ENCODE results near the gene TBL1X.

TBL1X gene

DNA sequence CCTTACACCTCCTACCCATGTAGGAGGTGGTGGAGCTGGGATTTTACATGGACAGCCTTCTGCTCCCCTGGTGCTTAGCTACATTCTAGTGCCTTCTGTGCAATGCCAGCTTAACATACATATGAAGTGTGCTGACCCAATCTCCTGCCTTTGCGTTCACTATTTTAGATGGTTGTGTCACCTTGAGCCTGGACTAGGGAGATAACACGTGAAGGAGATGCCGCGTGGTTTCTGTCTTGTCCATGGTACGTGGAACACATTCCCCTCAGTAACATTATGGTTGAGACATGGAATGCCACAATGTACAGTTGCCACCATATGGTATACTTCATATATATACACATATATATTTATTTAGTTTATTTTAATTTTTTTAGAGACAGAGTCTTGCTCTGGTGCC lies 54.0 kb downstream of the TBL1X start:
- H3K27me3 ChIP-seq (ENCODE audit: control insufficient read depth in 1 of 2, insufficient read depth in 2 of 2, low read length in 2 of 2) = peaks cover 0 to 5% of the 10 kb centered on the region in 2 donors
- H3K27ac ChIP-seq (ENCODE audit: low read length) = no peak overlapping the region
- no peaks in the 10 kb centered on the region for H3K36me3 ChIP-seq (ENCODE audit: control insufficient read depth in 2 of 2, insufficient read depth in 2 of 2, low read length in 2 of 2)
- no peak overlapping the region for H3K9ac ChIP-seq (ENCODE audit: low read length in 2 of 2)
- no peak overlapping the region for H3K4me3 ChIP-seq (ENCODE audit: low read length in 2 of 2)
- peaks cover 16% of the 10 kb centered on the region for H3K4me1 ChIP-seq (ENCODE audit: control insufficient read depth, insufficient read depth, low read length)
- no peaks in the 10 kb centered on the region for H3K9me3 ChIP-seq (ENCODE audit: control insufficient read depth in 2 of 2, low read length in 2 of 2)

DNA sequence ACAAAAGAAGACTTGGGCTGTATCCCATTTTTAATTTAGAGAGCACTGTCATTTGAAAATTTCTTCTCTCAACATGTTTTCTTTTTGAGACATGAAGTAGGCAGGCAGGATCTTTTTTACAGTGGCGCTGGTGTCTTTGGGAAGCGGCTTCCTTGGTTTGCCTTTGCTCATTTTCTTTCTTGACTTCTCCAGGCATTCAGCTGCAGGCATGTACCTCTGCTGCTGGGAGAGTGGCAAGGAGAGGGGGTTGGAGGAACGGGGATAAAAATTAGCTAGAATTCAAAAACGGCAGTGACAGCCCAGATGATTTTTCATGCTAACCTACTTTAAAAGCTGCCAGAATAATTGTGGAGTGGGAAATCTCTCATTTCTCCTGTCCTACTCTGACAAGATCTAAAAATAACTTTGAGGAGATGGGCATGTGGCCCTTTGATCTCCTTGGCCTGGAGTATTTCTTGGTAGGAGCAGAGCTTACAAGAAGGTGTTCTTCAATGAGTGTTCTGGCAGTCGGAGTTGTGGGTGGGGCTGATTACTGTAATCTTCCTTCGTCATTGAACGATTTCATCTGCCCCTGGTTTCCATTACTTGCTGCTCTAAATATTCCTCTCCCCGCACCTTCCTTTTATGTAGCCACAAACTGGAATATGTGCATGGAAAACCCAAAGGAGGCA lies 54.8 kb downstream of the TBL1X start:
- H3K9me3 ChIP-seq (ENCODE audit: control insufficient read depth in 2 of 2, low read length in 2 of 2) = no peaks in the 10 kb centered on the region
- no peaks in the 10 kb centered on the region for H3K36me3 ChIP-seq (ENCODE audit: control insufficient read depth in 2 of 2, insufficient read depth in 2 of 2, low read length in 2 of 2)
- peak overlapping the region in 1 of 2 donors; percentile 11 for H3K4me3 ChIP-seq (ENCODE audit: low read length in 2 of 2)
- H3K4me1 ChIP-seq (ENCODE audit: control insufficient read depth, insufficient read depth, low read length) = peaks cover 16% of the 10 kb centered on the region
- H3K9ac ChIP-seq (ENCODE audit: low read length in 2 of 2) = peak overlapping the region in 1 of 2 donors; percentile 53
- peak overlapping the region; percentile 41 for H3K27ac ChIP-seq (ENCODE audit: low read length)
- peaks cover 0 to 5% of the 10 kb centered on the region in 2 donors for H3K27me3 ChIP-seq (ENCODE audit: control insufficient read depth in 1 of 2, insufficient read depth in 2 of 2, low read length in 2 of 2)

GRCh38 chrX:9520217-9520590 lies 55.3 kb downstream of the TBL1X start:
- no peak overlapping the region for H3K27ac ChIP-seq (ENCODE audit: low read length)
- peaks cover 13% of the 10 kb centered on the region for H3K4me1 ChIP-seq (ENCODE audit: control insufficient read depth, insufficient read depth, low read length)
- H3K4me3 ChIP-seq (ENCODE audit: low read length in 2 of 2) = no peak overlapping the region
- no peaks in the 10 kb centered on the region for H3K9me3 ChIP-seq (ENCODE audit: control insufficient read depth in 2 of 2, low read length in 2 of 2)
- H3K27me3 ChIP-seq (ENCODE audit: control insufficient read depth in 1 of 2, insufficient read depth in 2 of 2, low read length in 2 of 2) = peaks cover 0 to 5% of the 10 kb centered on the region in 2 donors
- no peak overlapping the region for H3K9ac ChIP-seq (ENCODE audit: low read length in 2 of 2)
- no peaks in the 10 kb centered on the region for H3K36me3 ChIP-seq (ENCODE audit: control insufficient read depth in 2 of 2, insufficient read depth in 2 of 2, low read length in 2 of 2)

- peaks cover 18% of the 10 kb centered on the region for H3K4me1 ChIP-seq (ENCODE audit: control insufficient read depth, insufficient read depth, low read length)
- no peak overlapping the region for H3K4me3 ChIP-seq (ENCODE audit: low read length in 2 of 2)
These were observed 57.7 kb downstream of the TBL1X start for GRCh38 chrX:9522378-9523155.

GRCh38 chrX:9525511-9526248 lies 60.8 kb downstream of the TBL1X start:
- H3K9me3 ChIP-seq (ENCODE audit: control insufficient read depth in 2 of 2, low read length in 2 of 2) = no peaks in the 10 kb centered on the region
- H3K27me3 ChIP-seq (ENCODE audit: control insufficient read depth in 1 of 2, insufficient read depth in 2 of 2, low read length in 2 of 2) = peaks cover 0 to 8% of the 10 kb centered on the region in 2 donors
- no peak overlapping the region for H3K27ac ChIP-seq (ENCODE audit: low read length)
- H3K4me1 ChIP-seq (ENCODE audit: control insufficient read depth, insufficient read depth, low read length) = peaks cover 6% of the 10 kb centered on the region
- H3K4me3 ChIP-seq (ENCODE audit: low read length in 2 of 2) = peak overlapping the region in 1 of 2 donors; percentile 17
- no peak overlapping the region for H3K9ac ChIP-seq (ENCODE audit: low read length in 2 of 2)
- no peaks in the 10 kb centered on the region for H3K36me3 ChIP-seq (ENCODE audit: control insufficient read depth in 2 of 2, insufficient read depth in 2 of 2, low read length in 2 of 2)

More at GRCh38 chrX:9522378-9523155, 57.7 kb downstream of the TBL1X start:
- Histone ChIP-seq H3K27me3 (ENCODE audit: control insufficient read depth in 1 of 2, insufficient read depth in 2 of 2, low read length in 2 of 2) (peaks cover 0 to 5% of the 10 kb centered on the region in 2 donors), H3K36me3 (ENCODE audit: control insufficient read depth in 2 of 2, insufficient read depth in 2 of 2, low read length in 2 of 2) (no peaks in the 10 kb centered on the region), H3K27ac (ENCODE audit: low read length) (no peak overlapping the region), H3K9me3 (ENCODE audit: control insufficient read depth in 2 of 2, low read length in 2 of 2) (no peaks in the 10 kb centered on the region), H3K9ac (ENCODE audit: low read length in 2 of 2) (no peak overlapping the region)

DNA sequence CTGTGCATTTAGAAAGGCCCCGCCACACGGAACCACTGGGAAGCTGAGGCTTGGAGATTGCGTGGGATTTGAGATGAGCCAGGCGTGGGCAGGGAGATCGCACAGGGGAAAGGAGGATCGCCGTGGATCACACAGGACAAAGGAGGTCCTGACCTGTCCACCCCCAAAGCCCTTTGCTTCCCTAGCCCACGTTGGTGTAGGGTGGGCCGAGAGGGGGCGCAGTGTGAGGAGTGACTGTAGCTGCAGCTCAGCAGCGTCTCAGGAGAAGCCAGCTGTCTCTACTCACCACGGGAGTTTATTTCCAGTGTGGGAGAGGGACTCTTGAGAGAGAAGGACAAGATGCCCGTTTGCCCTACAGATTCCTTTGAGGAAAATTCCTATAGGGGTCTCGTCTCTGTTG lies 62.1 kb downstream of the TBL1X start:
- Histone ChIP-seq H3K27ac (ENCODE audit: low read length) (no peak overlapping the region), H3K9ac (ENCODE audit: low read length in 2 of 2) (no peak overlapping the region), H3K4me1 (ENCODE audit: control insufficient read depth, insufficient read depth, low read length) (peaks cover 10% of the 10 kb centered on the region), H3K36me3 (ENCODE audit: control insufficient read depth in 2 of 2, insufficient read depth in 2 of 2, low read length in 2 of 2) (no peaks in the 10 kb centered on the region), H3K9me3 (ENCODE audit: control insufficient read depth in 2 of 2, low read length in 2 of 2) (no peaks in the 10 kb centered on the region), H3K27me3 (ENCODE audit: control insufficient read depth in 1 of 2, insufficient read depth in 2 of 2, low read length in 2 of 2) (peaks cover 0 to 8% of the 10 kb centered on the region in 2 donors), H3K4me3 (ENCODE audit: low read length in 2 of 2) (no peak overlapping the region)

- Histone ChIP-seq H3K4me1 (ENCODE audit: control insufficient read depth, insufficient read depth, low read length) (peaks cover 21% of the 10 kb centered on the region), H3K4me3 (ENCODE audit: low read length in 2 of 2) (no peak overlapping the region), H3K9ac (ENCODE audit: low read length in 2 of 2) (no peak overlapping the region), H3K27ac (ENCODE audit: low read length) (no peak overlapping the region), H3K9me3 (ENCODE audit: control insufficient read depth in 2 of 2, low read length in 2 of 2) (no peaks in the 10 kb centered on the region), H3K27me3 (ENCODE audit: control insufficient read depth in 1 of 2, insufficient read depth in 2 of 2, low read length in 2 of 2) (peaks cover 0 to 4% of the 10 kb centered on the region in 2 donors), H3K36me3 (ENCODE audit: control insufficient read depth in 2 of 2, insufficient read depth in 2 of 2, low read length in 2 of 2) (no peaks in the 10 kb centered on the region)
These were observed 63.6 kb downstream of the TBL1X start for GRCh38 chrX:9528498-9528897.

DNA sequence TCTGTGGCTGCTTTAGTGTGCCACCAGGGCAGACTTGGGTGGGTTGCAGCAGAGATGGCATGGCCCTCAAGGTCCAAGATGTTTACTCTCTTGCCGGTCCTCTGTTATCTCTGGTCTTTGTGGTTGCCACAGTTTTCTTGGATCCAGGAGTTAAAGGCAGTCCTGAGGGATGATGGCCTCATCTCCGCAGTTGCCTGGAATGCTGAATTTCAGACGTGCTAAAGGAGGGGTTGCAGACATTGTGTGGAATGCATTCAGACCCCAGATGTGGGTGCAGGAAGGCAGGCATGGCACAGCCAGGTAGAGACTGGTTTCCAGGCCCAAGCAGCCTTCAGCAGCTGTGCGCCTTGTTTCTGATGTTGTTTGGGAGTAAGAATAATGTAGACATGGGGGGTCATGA lies 64.4 kb downstream of the TBL1X start:
- Histone ChIP-seq H3K27ac (ENCODE audit: low read length) (no peak overlapping the region), H3K9ac (ENCODE audit: low read length in 2 of 2) (no peak overlapping the region), H3K27me3 (ENCODE audit: control insufficient read depth in 1 of 2, insufficient read depth in 2 of 2, low read length in 2 of 2) (peaks cover 0 to 6% of the 10 kb centered on the region in 2 donors), H3K9me3 (ENCODE audit: control insufficient read depth in 2 of 2, low read length in 2 of 2) (no peaks in the 10 kb centered on the region), H3K36me3 (ENCODE audit: control insufficient read depth in 2 of 2, insufficient read depth in 2 of 2, low read length in 2 of 2) (no peaks in the 10 kb centered on the region), H3K4me3 (ENCODE audit: low read length in 2 of 2) (no peak overlapping the region), H3K4me1 (ENCODE audit: control insufficient read depth, insufficient read depth, low read length) (peaks cover 21% of the 10 kb centered on the region)

DNA sequence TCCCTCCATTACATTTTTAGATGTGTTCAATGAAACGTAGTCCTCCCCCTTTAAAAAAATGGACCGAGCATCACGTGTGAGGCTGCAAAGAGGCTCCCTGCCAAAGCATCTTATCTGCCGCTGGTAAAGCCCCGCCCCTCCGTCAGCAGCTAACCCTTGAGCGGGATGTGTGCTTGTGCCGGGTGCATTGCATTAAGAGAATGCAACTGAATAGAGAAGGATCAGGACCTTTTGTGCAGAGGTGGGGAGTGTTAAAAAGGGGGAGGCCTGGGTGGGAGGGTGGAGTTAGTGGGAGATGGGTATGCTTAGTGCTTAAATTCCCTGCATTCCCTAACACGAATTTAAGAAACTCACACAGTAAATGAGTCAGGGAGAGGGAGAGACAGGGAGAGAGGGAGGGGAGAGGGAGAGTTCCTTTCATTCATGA lies 66.0 kb downstream of the TBL1X start:
- Histone ChIP-seq H3K4me3 (ENCODE audit: low read length in 2 of 2) (peak overlapping the region in 1 of 2 donors; percentile 29), H3K9ac (ENCODE audit: low read length in 2 of 2) (no peak overlapping the region), H3K27ac (ENCODE audit: low read length) (no peak overlapping the region), H3K27me3 (ENCODE audit: control insufficient read depth in 1 of 2, insufficient read depth in 2 of 2, low read length in 2 of 2) (peaks cover 0 to 6% of the 10 kb centered on the region in 2 donors), H3K9me3 (ENCODE audit: control insufficient read depth in 2 of 2, low read length in 2 of 2) (no peaks in the 10 kb centered on the region), H3K4me1 (ENCODE audit: control insufficient read depth, insufficient read depth, low read length) (peaks cover 24% of the 10 kb centered on the region), H3K36me3 (ENCODE audit: control insufficient read depth in 2 of 2, insufficient read depth in 2 of 2, low read length in 2 of 2) (no peaks in the 10 kb centered on the region)

GRCh38 chrX:9532349-9532748 lies 67.5 kb downstream of the TBL1X start:
- Histone ChIP-seq H3K9ac (ENCODE audit: low read length in 2 of 2) (no peak overlapping the region), H3K4me1 (ENCODE audit: control insufficient read depth, insufficient read depth, low read length) (peaks cover 19% of the 10 kb centered on the region), H3K36me3 (ENCODE audit: control insufficient read depth in 2 of 2, insufficient read depth in 2 of 2, low read length in 2 of 2) (no peaks in the 10 kb centered on the region), H3K27ac (ENCODE audit: low read length) (no peak overlapping the region), H3K27me3 (ENCODE audit: control insufficient read depth in 1 of 2, insufficient read depth in 2 of 2, low read length in 2 of 2) (peaks cover 0 to 8% of the 10 kb centered on the region in 2 donors), H3K4me3 (ENCODE audit: low read length in 2 of 2) (no peak overlapping the region), H3K9me3 (ENCODE audit: control insufficient read depth in 2 of 2, low read length in 2 of 2) (no peaks in the 10 kb centered on the region)

All from stomach smooth muscle (tissue), 2 donors.